ENCODE data around the gene SLC26A11.

DNA sequence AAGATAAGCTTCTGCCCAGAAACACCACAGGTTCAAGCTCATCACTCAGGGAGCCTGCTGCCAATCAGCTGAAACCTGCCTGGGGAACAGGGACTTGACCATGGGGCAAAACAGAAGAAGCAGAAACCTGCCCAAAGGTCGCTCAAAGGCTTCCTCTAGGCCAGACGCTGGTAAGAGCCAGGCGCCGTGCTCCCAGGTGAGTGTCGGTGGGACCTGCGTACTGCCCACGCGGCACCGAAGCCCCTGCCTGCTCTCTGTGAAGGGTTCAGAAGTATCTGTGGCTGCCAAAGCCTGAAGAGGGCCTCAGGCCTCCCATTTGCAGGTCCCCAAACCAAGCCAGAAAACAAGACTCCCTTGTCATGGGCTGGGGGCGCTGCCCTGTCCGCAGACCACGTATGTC, 10.5 kb upstream of the SLC26A11 start:
- TF ChIP-seq, protein P1, sequence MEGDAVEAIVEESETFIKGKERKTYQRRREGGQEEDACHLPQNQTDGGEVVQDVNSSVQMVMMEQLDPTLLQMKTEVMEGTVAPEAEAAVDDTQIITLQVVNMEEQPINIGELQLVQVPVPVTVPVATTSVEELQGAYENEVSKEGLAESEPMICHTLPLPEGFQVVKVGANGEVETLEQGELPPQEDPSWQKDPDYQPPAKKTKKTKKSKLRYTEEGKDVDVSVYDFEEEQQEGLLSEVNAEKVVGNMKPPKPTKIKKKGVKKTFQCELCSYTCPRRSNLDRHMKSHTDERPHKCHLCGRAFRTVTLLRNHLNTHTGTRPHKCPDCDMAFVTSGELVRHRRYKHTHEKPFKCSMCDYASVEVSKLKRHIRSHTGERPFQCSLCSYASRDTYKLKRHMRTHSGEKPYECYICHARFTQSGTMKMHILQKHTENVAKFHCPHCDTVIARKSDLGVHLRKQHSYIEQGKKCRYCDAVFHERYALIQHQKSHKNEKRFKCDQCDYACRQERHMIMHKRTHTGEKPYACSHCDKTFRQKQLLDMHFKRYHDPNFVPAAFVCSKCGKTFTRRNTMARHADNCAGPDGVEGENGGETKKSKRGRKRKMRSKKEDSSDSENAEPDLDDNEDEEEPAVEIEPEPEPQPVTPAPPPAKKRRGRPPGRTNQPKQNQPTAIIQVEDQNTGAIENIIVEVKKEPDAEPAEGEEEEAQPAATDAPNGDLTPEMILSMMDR (IDR thresholded peaks at IDR 0.05) = no peak
- TF ChIP-seq ZFX (IDR thresholded peaks at IDR 0.05; ENCODE audit: borderline replicate concordance) = no peak

Data from 22Rv1 (cell line).